WTC11 (cell line): ENCODE results near the gene ATF7.

ENCODE experiments used
- CREM ChIP-seq: sonication (generic); formaldehyde crosslinking; IDR thresholded peaks from 2 replicates; pipeline ENCODE4 v1.8.1; 2022; ENCODE audit warnings: mild to moderate bottlenecking, missing genetic modification reagents, moderate library complexity
- MXD4 ChIP-seq: fragments of 250-450 bp; sonication (Bioruptor Pico); IDR thresholded peaks from 2 replicates; pipeline ENCODE4 v1.8.0; 2021; ENCODE audit warnings: mild to moderate bottlenecking, moderate library complexity, borderline replicate concordance
- ZNF263 ChIP-seq: sonication (generic); formaldehyde crosslinking; IDR thresholded peaks from 2 replicates; pipeline ENCODE4 v1.8.1; 2022; ENCODE audit warnings: low read depth, mild to moderate bottlenecking, moderate library complexity, missing genetic modification reagents
- TF ChIP-seq, protein P1 (sequence below): fragments of 200-600 bp; IDR thresholded peaks from 2 replicates; pipeline ENCODE4 v1.8.0; 2022; ENCODE audit warnings: antibody characterized with exemption
- TF ChIP-seq, protein P2 (sequence below): sonication (generic); formaldehyde crosslinking; IDR thresholded peaks from 2 replicates; pipeline ENCODE4 v1.8.0; 2022; ENCODE audit warnings: mild to moderate bottlenecking, missing genetic modification reagents
- TF ChIP-seq, protein P3 (sequence below): sonication (generic); formaldehyde crosslinking; IDR thresholded peaks from 2 replicates; pipeline ENCODE4 v1.8.0; 2022; ENCODE audit warnings: mild to moderate bottlenecking, missing genetic modification reagents

DNA sequence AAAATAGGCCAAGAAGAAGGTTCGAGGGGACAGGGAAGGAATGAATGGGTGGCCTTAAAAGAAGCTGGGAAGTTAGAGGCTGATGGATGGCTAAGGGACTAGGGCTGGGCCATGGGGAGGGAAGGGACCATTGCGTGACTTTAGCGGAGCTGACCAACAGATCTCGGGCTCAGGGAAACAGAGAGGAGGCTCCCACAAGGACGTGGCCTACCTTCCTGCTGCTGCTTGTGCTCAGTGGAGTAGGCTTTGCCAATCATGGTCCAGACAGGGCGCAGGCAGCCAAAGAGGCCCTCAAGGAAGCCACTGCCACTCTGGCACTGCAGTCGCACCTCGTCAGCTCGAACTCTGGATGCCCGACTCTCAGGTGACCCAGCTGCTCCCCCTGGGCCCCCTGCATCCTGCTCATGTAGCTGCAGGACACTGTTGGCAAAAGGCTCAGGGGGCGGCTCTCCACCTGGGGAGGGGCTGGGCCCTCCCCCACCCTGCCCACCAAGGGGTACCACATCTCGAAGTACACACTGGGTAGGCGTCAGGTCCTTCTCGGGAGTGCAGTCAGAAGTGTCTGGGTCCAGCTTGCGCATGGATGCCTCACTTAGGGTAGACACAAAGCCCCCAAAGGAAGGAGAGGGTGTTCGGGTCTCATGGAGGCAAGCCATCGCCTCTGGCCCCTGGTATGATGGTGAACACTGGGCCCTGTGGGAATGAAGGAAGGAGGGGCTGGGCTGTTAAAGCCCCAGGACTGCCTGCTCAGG lies 139.3 kb downstream of the ATF7 start:
- TF ChIP-seq, protein P1, sequence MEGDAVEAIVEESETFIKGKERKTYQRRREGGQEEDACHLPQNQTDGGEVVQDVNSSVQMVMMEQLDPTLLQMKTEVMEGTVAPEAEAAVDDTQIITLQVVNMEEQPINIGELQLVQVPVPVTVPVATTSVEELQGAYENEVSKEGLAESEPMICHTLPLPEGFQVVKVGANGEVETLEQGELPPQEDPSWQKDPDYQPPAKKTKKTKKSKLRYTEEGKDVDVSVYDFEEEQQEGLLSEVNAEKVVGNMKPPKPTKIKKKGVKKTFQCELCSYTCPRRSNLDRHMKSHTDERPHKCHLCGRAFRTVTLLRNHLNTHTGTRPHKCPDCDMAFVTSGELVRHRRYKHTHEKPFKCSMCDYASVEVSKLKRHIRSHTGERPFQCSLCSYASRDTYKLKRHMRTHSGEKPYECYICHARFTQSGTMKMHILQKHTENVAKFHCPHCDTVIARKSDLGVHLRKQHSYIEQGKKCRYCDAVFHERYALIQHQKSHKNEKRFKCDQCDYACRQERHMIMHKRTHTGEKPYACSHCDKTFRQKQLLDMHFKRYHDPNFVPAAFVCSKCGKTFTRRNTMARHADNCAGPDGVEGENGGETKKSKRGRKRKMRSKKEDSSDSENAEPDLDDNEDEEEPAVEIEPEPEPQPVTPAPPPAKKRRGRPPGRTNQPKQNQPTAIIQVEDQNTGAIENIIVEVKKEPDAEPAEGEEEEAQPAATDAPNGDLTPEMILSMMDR = no peak
- TF ChIP-seq, protein P2, sequence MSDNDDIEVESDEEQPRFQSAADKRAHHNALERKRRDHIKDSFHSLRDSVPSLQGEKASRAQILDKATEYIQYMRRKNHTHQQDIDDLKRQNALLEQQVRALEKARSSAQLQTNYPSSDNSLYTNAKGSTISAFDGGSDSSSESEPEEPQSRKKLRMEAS (CRISPR knock-in tag) = no peak
- TF ChIP-seq CREM (no peak), MXD4 (CRISPR knock-in tag) (no peak), ZNF263 (no peak)
- TF ChIP-seq, protein P3, sequence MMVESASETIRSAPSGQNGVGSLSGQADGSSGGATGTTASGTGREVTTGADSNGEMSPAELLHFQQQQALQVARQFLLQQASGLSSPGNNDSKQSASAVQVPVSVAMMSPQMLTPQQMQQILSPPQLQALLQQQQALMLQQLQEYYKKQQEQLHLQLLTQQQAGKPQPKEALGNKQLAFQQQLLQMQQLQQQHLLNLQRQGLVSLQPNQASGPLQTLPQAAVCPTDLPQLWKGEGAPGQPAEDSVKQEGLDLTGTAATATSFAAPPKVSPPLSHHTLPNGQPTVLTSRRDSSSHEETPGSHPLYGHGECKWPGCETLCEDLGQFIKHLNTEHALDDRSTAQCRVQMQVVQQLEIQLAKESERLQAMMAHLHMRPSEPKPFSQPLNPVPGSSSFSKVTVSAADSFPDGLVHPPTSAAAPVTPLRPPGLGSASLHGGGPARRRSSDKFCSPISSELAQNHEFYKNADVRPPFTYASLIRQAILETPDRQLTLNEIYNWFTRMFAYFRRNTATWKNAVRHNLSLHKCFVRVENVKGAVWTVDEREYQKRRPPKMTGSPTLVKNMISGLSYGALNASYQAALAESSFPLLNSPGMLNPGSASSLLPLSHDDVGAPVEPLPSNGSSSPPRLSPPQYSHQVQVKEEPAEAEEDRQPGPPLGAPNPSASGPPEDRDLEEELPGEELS = no peak
